ENCODE results near the gene TMTC1. TPM values are rescaled to one million over a fixed set of nuclear protein-coding genes. Genes with fewer than 3 reads are reported as not detected.

Gene TMTC1
- total and polyA plus RNA-seq, 2 experiments from 2014 or later, result 6.8 to 14.0 TPM

DNA sequence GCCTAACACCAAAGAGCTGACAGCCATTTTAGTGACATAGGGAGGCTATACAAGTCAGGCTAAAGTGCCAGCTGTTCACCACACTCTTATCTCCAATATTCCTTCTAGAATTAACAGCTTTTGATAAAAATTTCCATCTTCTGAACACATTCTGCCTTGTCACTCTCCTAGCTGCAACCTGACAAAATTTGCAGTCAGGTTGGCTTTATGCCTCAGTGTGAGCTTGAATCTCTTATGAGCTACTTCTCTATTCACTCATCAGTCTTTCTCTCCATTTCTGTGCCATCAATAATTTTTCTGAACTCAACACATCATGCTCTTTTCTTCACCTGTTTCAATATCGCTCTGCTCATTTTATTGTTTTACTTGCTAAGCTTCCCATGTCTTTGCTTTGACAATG lies 50.2 kb downstream of the TMTC1 start:
- H2AFZ ChIP-seq, result no peak overlapping the region
- no peaks in the 10 kb centered on the region for H3K27me3 ChIP-seq
- H3K9me2 ChIP-seq (replicated peaks; ENCODE audit: insufficient read depth), result no peaks in the 10 kb centered on the region
- no peak overlapping the region for H3K27ac ChIP-seq
- H3K4me2 ChIP-seq, result no peak overlapping the region
- H3K79me2 ChIP-seq, result no peaks in the 10 kb centered on the region
- DNase-seq (ENCODE audit: low spot score), result no peak
- no peak for TF ChIP-seq EZH2 (IDR thresholded peaks at IDR 0.05; ENCODE audit: borderline replicate concordance)
- no peak for TF ChIP-seq EZH2phosphoT487 (IDR thresholded peaks at IDR 0.05; ENCODE audit: low read depth, severe bottlenecking, unreplicated experiment)
- TF ChIP-seq, protein P1, sequence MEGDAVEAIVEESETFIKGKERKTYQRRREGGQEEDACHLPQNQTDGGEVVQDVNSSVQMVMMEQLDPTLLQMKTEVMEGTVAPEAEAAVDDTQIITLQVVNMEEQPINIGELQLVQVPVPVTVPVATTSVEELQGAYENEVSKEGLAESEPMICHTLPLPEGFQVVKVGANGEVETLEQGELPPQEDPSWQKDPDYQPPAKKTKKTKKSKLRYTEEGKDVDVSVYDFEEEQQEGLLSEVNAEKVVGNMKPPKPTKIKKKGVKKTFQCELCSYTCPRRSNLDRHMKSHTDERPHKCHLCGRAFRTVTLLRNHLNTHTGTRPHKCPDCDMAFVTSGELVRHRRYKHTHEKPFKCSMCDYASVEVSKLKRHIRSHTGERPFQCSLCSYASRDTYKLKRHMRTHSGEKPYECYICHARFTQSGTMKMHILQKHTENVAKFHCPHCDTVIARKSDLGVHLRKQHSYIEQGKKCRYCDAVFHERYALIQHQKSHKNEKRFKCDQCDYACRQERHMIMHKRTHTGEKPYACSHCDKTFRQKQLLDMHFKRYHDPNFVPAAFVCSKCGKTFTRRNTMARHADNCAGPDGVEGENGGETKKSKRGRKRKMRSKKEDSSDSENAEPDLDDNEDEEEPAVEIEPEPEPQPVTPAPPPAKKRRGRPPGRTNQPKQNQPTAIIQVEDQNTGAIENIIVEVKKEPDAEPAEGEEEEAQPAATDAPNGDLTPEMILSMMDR (IDR thresholded peaks at IDR 0.05; ENCODE audit: poor library complexity), result no peak
- no peaks in the 10 kb centered on the region for H4K20me1 ChIP-seq (ENCODE audit: insufficient read depth, poor library complexity, severe bottlenecking)
- H3K4me3 ChIP-seq, result no peak overlapping the region
- WGBS (ENCODE audit: low lambda C conversion rate, missing lambda C conversion rate), result 97% methylated on average over 1 of the region's 1 CpG
- H3K4me1 ChIP-seq (ENCODE audit: insufficient read depth), result no peaks in the 10 kb centered on the region
- H3K36me3 ChIP-seq (replicated peaks; ENCODE audit: insufficient read depth, low read depth), result no peaks in the 10 kb centered on the region
- no peaks in the 10 kb centered on the region for H3K9me3 ChIP-seq (ENCODE audit: low read depth)

DNA sequence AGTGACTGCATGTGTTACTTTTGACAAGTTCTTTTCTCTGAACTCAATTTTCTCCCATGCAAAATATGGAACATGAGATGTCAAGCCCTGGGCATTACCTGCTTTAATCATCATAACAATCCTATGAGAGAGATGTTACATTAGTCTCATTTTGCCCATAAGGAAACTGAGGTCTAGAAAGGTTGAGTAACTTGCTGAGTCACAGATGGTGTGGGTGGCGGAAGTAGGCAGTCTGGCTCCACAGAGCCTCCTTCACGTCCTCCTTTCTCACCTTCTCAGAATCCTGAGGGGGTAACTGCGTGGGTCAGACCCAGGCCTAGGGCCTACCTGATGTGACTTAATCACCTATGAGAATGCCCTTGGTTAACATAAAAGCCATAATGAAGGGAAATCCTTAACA lies 50.7 kb downstream of the TMTC1 start:
- no peak overlapping the region for H2AFZ ChIP-seq
- H4K20me1 ChIP-seq (ENCODE audit: insufficient read depth, poor library complexity, severe bottlenecking), result no peaks in the 10 kb centered on the region
- no peaks in the 10 kb centered on the region for H3K27me3 ChIP-seq
- no peak overlapping the region for H3K27ac ChIP-seq
- no peaks in the 10 kb centered on the region for H3K9me2 ChIP-seq (replicated peaks; ENCODE audit: insufficient read depth)
- 94% methylated on average over 3 of the region's 3 CpGs for WGBS (ENCODE audit: low lambda C conversion rate, missing lambda C conversion rate)
- TF ChIP-seq, protein P1 (IDR thresholded peaks at IDR 0.05; ENCODE audit: poor library complexity), result no peak
- TF ChIP-seq EZH2phosphoT487 (IDR thresholded peaks at IDR 0.05; ENCODE audit: low read depth, severe bottlenecking, unreplicated experiment) (no peak), EZH2 (IDR thresholded peaks at IDR 0.05; ENCODE audit: borderline replicate concordance) (no peak)
- peaks cover 4% of the 10 kb centered on the region for H3K4me1 ChIP-seq (ENCODE audit: insufficient read depth)
- H3K79me2 ChIP-seq, result no peaks in the 10 kb centered on the region
- no peaks in the 10 kb centered on the region for H3K9me3 ChIP-seq (ENCODE audit: low read depth)
- H3K36me3 ChIP-seq (replicated peaks; ENCODE audit: insufficient read depth, low read depth), result no peaks in the 10 kb centered on the region
- H3K4me3 ChIP-seq, result no peak overlapping the region
- DNase-seq (ENCODE audit: low spot score), result no peak
- H3K4me2 ChIP-seq, result no peak overlapping the region

DNA sequence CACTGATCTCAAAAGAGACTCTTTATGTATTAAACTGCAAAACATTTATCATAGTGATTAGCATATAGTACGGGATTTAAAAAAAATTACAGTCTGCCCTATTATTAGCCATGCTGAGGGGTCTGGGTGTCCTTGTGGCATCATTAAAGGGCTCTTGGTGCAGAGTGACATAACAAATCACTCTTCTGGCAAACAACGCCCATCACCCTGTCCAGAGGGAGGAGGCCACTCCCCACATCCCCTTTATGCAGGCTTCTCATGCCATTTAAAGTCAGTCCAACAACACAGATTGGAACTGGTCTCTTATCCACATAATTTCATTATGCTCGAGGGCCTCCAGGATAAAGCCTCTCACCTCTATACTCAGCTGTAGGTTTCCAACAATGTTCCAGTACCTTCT lies 51.1 kb downstream of the TMTC1 start:
- H3K27ac ChIP-seq, result no peak overlapping the region
- 93% methylated on average over 3 of the region's 3 CpGs for WGBS (ENCODE audit: low lambda C conversion rate, missing lambda C conversion rate)
- no peaks in the 10 kb centered on the region for H3K9me2 ChIP-seq (replicated peaks; ENCODE audit: insufficient read depth)
- no peaks in the 10 kb centered on the region for H3K36me3 ChIP-seq (replicated peaks; ENCODE audit: insufficient read depth, low read depth)
- H2AFZ ChIP-seq, result no peak overlapping the region
- H4K20me1 ChIP-seq (ENCODE audit: insufficient read depth, poor library complexity, severe bottlenecking), result no peaks in the 10 kb centered on the region
- no peak overlapping the region for H3K4me2 ChIP-seq
- no peak overlapping the region for H3K4me3 ChIP-seq
- H3K79me2 ChIP-seq, result no peaks in the 10 kb centered on the region
- TF ChIP-seq, protein P1 (IDR thresholded peaks at IDR 0.05; ENCODE audit: poor library complexity), result no peak
- TF ChIP-seq EZH2phosphoT487 (IDR thresholded peaks at IDR 0.05; ENCODE audit: low read depth, severe bottlenecking, unreplicated experiment), result no peak
- no peaks in the 10 kb centered on the region for H3K9me3 ChIP-seq (ENCODE audit: low read depth)
- peaks cover 5% of the 10 kb centered on the region for H3K4me1 ChIP-seq (ENCODE audit: insufficient read depth)
- H3K27me3 ChIP-seq, result no peaks in the 10 kb centered on the region
- no peak for DNase-seq (ENCODE audit: low spot score)

DNA sequence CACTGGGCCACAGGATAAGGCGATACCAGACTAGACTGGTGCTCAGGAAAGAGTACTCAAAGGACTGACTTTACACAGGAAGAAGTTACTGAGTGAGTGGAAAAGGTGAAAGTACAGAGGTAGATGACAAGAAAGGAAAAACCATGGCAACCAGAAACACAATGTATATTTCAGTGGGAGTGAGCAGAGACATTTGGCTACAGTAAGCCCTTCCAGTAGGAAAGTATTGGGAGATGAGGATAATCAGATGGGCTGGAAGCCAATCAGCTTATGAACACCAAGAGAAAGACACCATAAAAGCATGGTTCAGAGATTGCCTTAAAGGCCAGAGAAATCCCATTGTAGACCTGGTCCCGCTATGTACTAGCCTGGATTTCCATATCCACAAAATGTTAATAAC lies 51.6 kb downstream of the TMTC1 start:
- no peaks in the 10 kb centered on the region for H3K36me3 ChIP-seq (replicated peaks; ENCODE audit: insufficient read depth, low read depth)
- no peaks in the 10 kb centered on the region for H3K79me2 ChIP-seq
- no peak for TF ChIP-seq EZH2 (IDR thresholded peaks at IDR 0.05; ENCODE audit: borderline replicate concordance)
- no peak for TF ChIP-seq EZH2phosphoT487 (IDR thresholded peaks at IDR 0.05; ENCODE audit: low read depth, severe bottlenecking, unreplicated experiment)
- no peak overlapping the region for H3K4me2 ChIP-seq
- no peak for DNase-seq (ENCODE audit: low spot score)
- H3K27ac ChIP-seq, result no peak overlapping the region
- H2AFZ ChIP-seq, result no peak overlapping the region
- H3K4me1 ChIP-seq (ENCODE audit: insufficient read depth), result peaks cover 5% of the 10 kb centered on the region
- 92% methylated on average over 2 of the region's 2 CpGs for WGBS (ENCODE audit: low lambda C conversion rate, missing lambda C conversion rate)
- no peaks in the 10 kb centered on the region for H4K20me1 ChIP-seq (ENCODE audit: insufficient read depth, poor library complexity, severe bottlenecking)
- H3K9me3 ChIP-seq (ENCODE audit: low read depth), result no peaks in the 10 kb centered on the region
- H3K27me3 ChIP-seq, result no peaks in the 10 kb centered on the region
- H3K4me3 ChIP-seq, result no peak overlapping the region
- H3K9me2 ChIP-seq (replicated peaks; ENCODE audit: insufficient read depth), result no peaks in the 10 kb centered on the region

All from hepatocyte (in vitro differentiated cells).